Mesendoderm (in vitro differentiated cells): Measurements from ENCODE around the gene SYPL1.

Experiments used
- DNase-seq: peaks from one replicate; pipeline ENCODE4 v3.0.0; 2013
- H2AK5ac ChIP-seq: 2 replicates; pipeline ENCODE4 v1.6.1; 2013; ENCODE audit warnings: low read length, inconsistent platforms
- H2BK120ac ChIP-seq: 2 replicates; pipeline ENCODE4 v1.6.1; 2013; ENCODE audit warnings: low read depth, mild to moderate bottlenecking, low read length, moderate library complexity, mixed read lengths
- H2BK15ac ChIP-seq: replicated peaks from 2 replicates; pipeline ENCODE4 v1.6.1; 2013; ENCODE audit warnings: low read depth, mild to moderate bottlenecking, moderate library complexity
- H2BK5ac ChIP-seq: 2 replicates; pipeline ENCODE4 v1.6.1; 2013; ENCODE audit warnings: low read length, inconsistent platforms
- H3K18ac ChIP-seq: 2 replicates; pipeline ENCODE4 v1.6.1; 2013; ENCODE audit warnings: mild to moderate bottlenecking, low read length, mixed read lengths
- H3K23ac ChIP-seq: one replicate; pipeline ENCODE4 v1.6.1; 2013; ENCODE audit warnings: low read length
- H3K27ac ChIP-seq: 2 replicates; pipeline ENCODE4 v1.5.1; 2013; ENCODE audit warnings: low read depth, mild to moderate bottlenecking, inconsistent platforms, low read length, moderate library complexity
- H3K27me3 ChIP-seq: 2 replicates; pipeline ENCODE4 v1.6.1; 2013; ENCODE audit warnings: low read length, control low read depth, mild to moderate bottlenecking, inconsistent platforms; ENCODE audit not compliant: insufficient read depth, poor library complexity
- H3K36me3 ChIP-seq: 2 replicates; pipeline ENCODE4 v1.6.1; 2013; ENCODE audit warnings: low read length, inconsistent platforms; ENCODE audit not compliant: control insufficient read depth, insufficient read depth
- H3K4ac ChIP-seq: one replicate; pipeline ENCODE4 v1.6.1; 2013; ENCODE audit warnings: low read depth, mild to moderate bottlenecking, low read length, moderate library complexity
- H3K4me1 ChIP-seq: 2 replicates; pipeline ENCODE4 v1.6.1; 2013; ENCODE audit warnings: low read depth, low read length, inconsistent platforms; ENCODE audit not compliant: control insufficient read depth
- H3K4me2 ChIP-seq: 2 replicates; pipeline ENCODE4 v1.6.1; 2013; ENCODE audit warnings: low read length
- H3K4me3 ChIP-seq: 2 replicates; pipeline ENCODE4 v1.5.1; 2013; ENCODE audit warnings: mild to moderate bottlenecking, low read length
- H3K56ac ChIP-seq: one replicate; pipeline ENCODE4 v1.6.1; 2013; ENCODE audit warnings: low read length
- H3K79me1 ChIP-seq: 2 replicates; pipeline ENCODE4 v1.6.1; 2013; ENCODE audit warnings: low read length, inconsistent platforms
- H3K79me2 ChIP-seq: 2 replicates; pipeline ENCODE4 v1.6.1; 2013; ENCODE audit warnings: mild to moderate bottlenecking, low read length; ENCODE audit not compliant: control insufficient read depth, insufficient read depth
- H3K9ac ChIP-seq: 2 replicates; pipeline ENCODE4 v1.6.1; 2013; ENCODE audit warnings: low read length, inconsistent platforms
- H4K5ac ChIP-seq: one replicate; pipeline ENCODE4 v1.6.1; 2013; ENCODE audit warnings: low read length
- H4K8ac ChIP-seq: one replicate; pipeline ENCODE4 v1.6.1; 2013; ENCODE audit warnings: low read depth, mild to moderate bottlenecking, control low read depth, low read length, moderate library complexity
- WGBS: extraction: QIAGEN DNeasy Blood & Tissue Kit; methylation state at CpG from one replicate; pipeline ENCODE4 v1.1.7; 2013; ENCODE audit warnings: low lambda C conversion rate, missing lambda C conversion rate; ENCODE audit not compliant: insufficient coverage; ENCODE audit errors: extremely low coverage; 5-methylcytosine and 5-hydroxymethylcytosine counted together

The SYPL1 gene

GRCh38 chr7:106112972-106113421, 885 bp upstream of the SYPL1 start:
- peak overlapping the region; percentile 96 for H3K4ac ChIP-seq
- peaks cover 5% of the 10 kb centered on the region for H3K4me1 ChIP-seq
- H4K8ac ChIP-seq, result no peak overlapping the region
- H3K23ac ChIP-seq, result no peak overlapping the region
- H4K5ac ChIP-seq, result no peak overlapping the region
- H2BK5ac ChIP-seq, result no peak overlapping the region
- H3K56ac ChIP-seq, result peak overlapping the region; percentile 88
- H3K27ac ChIP-seq, result no peak overlapping the region
- no peaks in the 10 kb centered on the region for H3K27me3 ChIP-seq
- DNase-seq, result no peak
- peak overlapping the region; percentile 77 for H3K18ac ChIP-seq
- no CpG with 5 or more reads among the region's 17 CpGs for WGBS
- no peak overlapping the region for H3K4me3 ChIP-seq
- no peak overlapping the region for H2AK5ac ChIP-seq
- H3K9ac ChIP-seq, result peak overlapping the region; percentile 76
- no peak overlapping the region for H3K4me2 ChIP-seq
- H2BK15ac ChIP-seq, result no peak overlapping the region
- H2BK120ac ChIP-seq, result no peak overlapping the region
- H3K79me2 ChIP-seq, result peaks cover 29% of the 10 kb centered on the region
- H3K79me1 ChIP-seq, result peaks cover 7% of the 10 kb centered on the region
- no peaks in the 10 kb centered on the region for H3K36me3 ChIP-seq

GRCh38 chr7:106111655-106112117, 426 bp downstream of the SYPL1 start:
- H3K56ac ChIP-seq, result peak overlapping the region; percentile 97
- no peak overlapping the region for H2BK15ac ChIP-seq
- H4K5ac ChIP-seq, result no peak overlapping the region
- peak overlapping the region; percentile 77 for H3K4ac ChIP-seq
- no peaks in the 10 kb centered on the region for H3K36me3 ChIP-seq
- H3K23ac ChIP-seq, result peak overlapping the region; percentile 90
- H2BK5ac ChIP-seq, result peak overlapping the region; percentile 39
- H3K4me3 ChIP-seq, result peak overlapping the region; percentile 85
- no peak overlapping the region for H4K8ac ChIP-seq
- peak overlapping the region; percentile 72 for H3K4me2 ChIP-seq
- no peak overlapping the region for H2AK5ac ChIP-seq
- H3K79me1 ChIP-seq, result peaks cover 7% of the 10 kb centered on the region
- H3K9ac ChIP-seq, result peak overlapping the region; percentile 95
- H3K27me3 ChIP-seq, result no peaks in the 10 kb centered on the region
- no peak overlapping the region for H2BK120ac ChIP-seq
- DNase-seq, result peak; percentile 41
- peaks cover 5% of the 10 kb centered on the region for H3K4me1 ChIP-seq
- peaks cover 29% of the 10 kb centered on the region for H3K79me2 ChIP-seq
- peak overlapping the region; percentile 63 for H3K18ac ChIP-seq
- H3K27ac ChIP-seq, result peak overlapping the region; percentile 67
- WGBS, result no CpG with 5 or more reads among the region's 53 CpGs

DNA sequence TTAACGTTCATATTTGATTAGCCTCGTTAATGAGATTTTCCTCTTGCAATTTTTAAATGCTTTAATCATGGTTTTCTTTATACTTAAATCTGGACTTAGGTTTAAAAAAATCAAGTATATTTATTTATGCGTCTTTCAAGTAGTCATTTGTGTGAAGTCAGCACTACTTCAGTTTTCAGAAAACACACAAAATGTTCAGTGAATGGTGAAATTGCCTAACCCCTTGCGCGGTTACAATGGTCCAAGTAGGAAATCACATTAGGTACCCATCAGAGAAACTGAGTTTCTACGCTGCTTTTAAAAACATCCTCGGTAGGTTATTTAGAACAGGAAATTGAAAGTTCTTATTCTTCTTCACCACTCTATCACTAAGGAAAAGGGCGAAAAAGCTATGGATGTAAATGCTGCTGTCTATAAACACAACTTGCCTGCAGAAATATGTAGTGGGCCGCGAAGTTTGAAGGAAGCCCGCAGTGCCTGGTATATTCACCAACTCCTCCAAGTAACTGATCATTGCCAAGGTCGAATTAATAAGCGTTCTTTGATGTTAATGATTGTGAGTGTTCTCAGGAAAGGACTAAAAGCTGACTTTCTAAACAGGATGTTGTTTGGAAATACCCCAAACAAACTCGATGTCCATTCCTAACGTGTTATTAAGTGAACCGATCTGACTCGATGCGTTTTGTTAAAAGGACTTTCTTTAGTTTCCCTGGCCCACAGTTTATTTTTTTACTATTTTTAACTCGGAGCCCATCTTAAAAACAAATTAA, 1.0 kb downstream of the SYPL1 start:
- Histone ChIP-seq H2AK5ac (no peak overlapping the region), H2BK5ac (no peak overlapping the region), H3K4me3 (peak overlapping the region; percentile 85), H4K8ac (no peak overlapping the region), H4K5ac (no peak overlapping the region), H3K27me3 (no peaks in the 10 kb centered on the region), H3K27ac (no peak overlapping the region), H3K4me1 (peaks cover 5% of the 10 kb centered on the region), H3K4ac (peak overlapping the region; percentile 77), H3K9ac (peak overlapping the region; percentile 95), H3K18ac (peak overlapping the region; percentile 63), H2BK120ac (no peak overlapping the region), H3K79me1 (peaks cover 7% of the 10 kb centered on the region), H3K79me2 (peaks cover 32% of the 10 kb centered on the region), H3K36me3 (no peaks in the 10 kb centered on the region), H3K56ac (peak overlapping the region; percentile 97), H3K4me2 (peak overlapping the region; percentile 72), H2BK15ac (no peak overlapping the region), H3K23ac (no peak overlapping the region)
- no CpG with 5 or more reads among the region's 19 CpGs for WGBS
- no peak for DNase-seq

DNA sequence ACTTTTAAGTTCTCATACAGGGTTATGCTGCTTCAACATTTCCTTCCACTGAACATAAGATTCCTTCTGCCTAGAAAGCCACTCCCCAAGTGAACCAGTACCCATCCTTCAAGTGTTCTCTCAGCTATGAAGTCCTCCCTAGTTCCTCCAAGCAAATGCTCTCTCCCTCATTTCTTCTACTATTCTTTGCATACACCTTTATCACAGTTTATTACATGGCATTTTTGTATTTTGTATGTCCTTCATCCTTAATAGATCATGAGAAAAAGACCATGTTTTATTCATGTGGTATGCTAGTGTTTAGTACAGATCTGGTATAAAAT, 1.9 kb downstream of the SYPL1 start:
- H2BK120ac ChIP-seq, result no peak overlapping the region
- H3K4me3 ChIP-seq, result no peak overlapping the region
- DNase-seq, result no peak

DNA sequence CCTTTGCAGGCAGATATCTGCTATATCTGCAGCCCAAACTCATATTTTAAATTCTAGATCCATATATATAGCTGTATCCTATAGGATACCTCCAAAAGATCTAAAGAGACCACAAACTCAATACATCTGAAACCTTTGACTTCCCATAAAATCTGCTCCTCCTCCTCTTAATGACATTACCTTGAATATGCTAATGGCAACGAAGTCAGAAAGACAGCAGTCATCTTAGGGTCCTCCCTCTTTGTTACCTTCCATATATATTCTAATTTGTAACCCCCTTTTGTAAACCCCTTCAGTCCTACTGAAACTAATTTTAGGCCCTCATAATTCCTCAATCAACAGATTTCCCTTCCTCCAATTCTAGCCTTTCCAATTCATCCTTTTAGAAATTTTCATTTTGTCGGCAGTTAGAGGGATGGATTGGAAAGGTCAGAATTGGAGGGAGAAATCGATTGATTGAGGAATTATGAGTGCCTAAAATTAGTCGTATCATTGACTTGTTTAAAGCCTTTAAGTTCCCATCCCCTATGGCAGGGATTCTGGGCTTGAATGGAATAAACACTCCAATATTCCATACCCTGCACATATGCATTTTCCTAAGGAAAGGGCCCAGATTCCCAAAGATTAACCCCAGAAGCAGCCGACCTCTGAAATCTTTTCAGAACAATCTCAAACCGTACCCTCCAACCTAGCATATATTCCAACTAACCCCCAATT, 2.4 kb downstream of the SYPL1 start:
- 100% methylated on average over 3 of the region's 6 CpGs for WGBS
- no peak overlapping the region for H3K27ac ChIP-seq
- DNase-seq, result no peak

More for the DNA sequence above, 1.9 kb downstream of the SYPL1 start:
- Histone ChIP-seq H3K56ac (no peak overlapping the region), H3K27ac (no peak overlapping the region), H3K36me3 (no peaks in the 10 kb centered on the region), H4K5ac (no peak overlapping the region), H3K4me2 (no peak overlapping the region), H3K79me2 (peaks cover 37% of the 10 kb centered on the region), H3K23ac (no peak overlapping the region), H3K79me1 (peaks cover 7% of the 10 kb centered on the region), H2AK5ac (no peak overlapping the region), H3K27me3 (no peaks in the 10 kb centered on the region), H3K4ac (no peak overlapping the region), H2BK5ac (no peak overlapping the region), H2BK15ac (no peak overlapping the region), H3K9ac (no peak overlapping the region), H3K4me1 (peaks cover 5% of the 10 kb centered on the region), H3K18ac (no peak overlapping the region), H4K8ac (no peak overlapping the region)

More for the DNA sequence above, 2.4 kb downstream of the SYPL1 start:
- Histone ChIP-seq H3K4me2 (no peak overlapping the region), H2BK120ac (no peak overlapping the region), H3K4me1 (peaks cover 5% of the 10 kb centered on the region), H2BK5ac (no peak overlapping the region), H3K23ac (no peak overlapping the region), H3K36me3 (no peaks in the 10 kb centered on the region), H2AK5ac (no peak overlapping the region), H4K8ac (no peak overlapping the region), H3K4me3 (no peak overlapping the region), H4K5ac (no peak overlapping the region), H3K9ac (no peak overlapping the region), H3K4ac (no peak overlapping the region), H2BK15ac (no peak overlapping the region), H3K27me3 (no peaks in the 10 kb centered on the region), H3K79me1 (peaks cover 9% of the 10 kb centered on the region), H3K18ac (no peak overlapping the region), H3K79me2 (peaks cover 42% of the 10 kb centered on the region), H3K56ac (no peak overlapping the region)
